ENCODE measurements around the gene GDF9. TPM values are rescaled to one million over a fixed set of nuclear protein-coding genes. Genes with fewer than 3 reads are reported as not detected.
"Not testable (repeated sequence)": the region's sequence is repeated elsewhere in the genome, so short reads cannot be mapped to it uniquely, and the experiment has no call there.

The GDF9 gene
- total RNA-seq, 1 experiment from 2014 or later: 0.42 TPM

DNA sequence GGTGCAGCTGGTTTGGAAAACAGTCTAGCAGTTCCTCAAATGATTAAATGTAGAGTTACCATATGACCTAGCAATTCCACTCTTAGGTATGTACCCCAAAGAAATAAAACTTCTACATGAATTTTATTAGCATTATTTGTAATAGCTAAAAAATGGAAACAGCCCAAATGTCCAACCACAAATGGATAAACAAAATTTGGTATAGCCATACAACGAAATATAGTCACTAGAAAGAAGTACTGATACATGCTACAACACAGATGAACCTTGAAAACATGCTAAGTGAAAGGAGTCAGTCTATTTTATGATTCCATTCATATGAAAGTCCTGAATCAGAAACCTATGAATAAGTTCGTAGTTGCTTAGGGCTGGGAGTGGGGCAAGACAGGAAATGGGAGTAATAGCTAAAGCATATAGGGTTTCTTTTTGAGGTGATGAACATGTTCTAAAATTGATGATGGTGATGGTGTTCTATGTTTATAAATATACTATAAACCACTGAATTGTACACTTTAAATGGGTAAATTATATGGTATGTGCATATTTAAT is 6.3 kb downstream of the GDF9 start (continued):
- TF ChIP-seq, protein P1, sequence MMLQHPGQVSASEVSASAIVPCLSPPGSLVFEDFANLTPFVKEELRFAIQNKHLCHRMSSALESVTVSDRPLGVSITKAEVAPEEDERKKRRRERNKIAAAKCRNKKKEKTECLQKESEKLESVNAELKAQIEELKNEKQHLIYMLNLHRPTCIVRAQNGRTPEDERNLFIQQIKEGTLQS (CRISPR knock-in tag; conservative IDR thresholded peaks at IDR 0.05): no peak
- TF ChIP-seq ETV6 (CRISPR knock-in tag; IDR thresholded peaks at IDR 0.05) (no peak), RELA (CRISPR knock-in tag; IDR thresholded peaks at IDR 0.05; ENCODE audit: borderline replicate concordance) (no peak)
- TF ChIP-seq, protein P2, sequence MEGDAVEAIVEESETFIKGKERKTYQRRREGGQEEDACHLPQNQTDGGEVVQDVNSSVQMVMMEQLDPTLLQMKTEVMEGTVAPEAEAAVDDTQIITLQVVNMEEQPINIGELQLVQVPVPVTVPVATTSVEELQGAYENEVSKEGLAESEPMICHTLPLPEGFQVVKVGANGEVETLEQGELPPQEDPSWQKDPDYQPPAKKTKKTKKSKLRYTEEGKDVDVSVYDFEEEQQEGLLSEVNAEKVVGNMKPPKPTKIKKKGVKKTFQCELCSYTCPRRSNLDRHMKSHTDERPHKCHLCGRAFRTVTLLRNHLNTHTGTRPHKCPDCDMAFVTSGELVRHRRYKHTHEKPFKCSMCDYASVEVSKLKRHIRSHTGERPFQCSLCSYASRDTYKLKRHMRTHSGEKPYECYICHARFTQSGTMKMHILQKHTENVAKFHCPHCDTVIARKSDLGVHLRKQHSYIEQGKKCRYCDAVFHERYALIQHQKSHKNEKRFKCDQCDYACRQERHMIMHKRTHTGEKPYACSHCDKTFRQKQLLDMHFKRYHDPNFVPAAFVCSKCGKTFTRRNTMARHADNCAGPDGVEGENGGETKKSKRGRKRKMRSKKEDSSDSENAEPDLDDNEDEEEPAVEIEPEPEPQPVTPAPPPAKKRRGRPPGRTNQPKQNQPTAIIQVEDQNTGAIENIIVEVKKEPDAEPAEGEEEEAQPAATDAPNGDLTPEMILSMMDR (IDR thresholded peaks at IDR 0.05): no peak

DNA sequence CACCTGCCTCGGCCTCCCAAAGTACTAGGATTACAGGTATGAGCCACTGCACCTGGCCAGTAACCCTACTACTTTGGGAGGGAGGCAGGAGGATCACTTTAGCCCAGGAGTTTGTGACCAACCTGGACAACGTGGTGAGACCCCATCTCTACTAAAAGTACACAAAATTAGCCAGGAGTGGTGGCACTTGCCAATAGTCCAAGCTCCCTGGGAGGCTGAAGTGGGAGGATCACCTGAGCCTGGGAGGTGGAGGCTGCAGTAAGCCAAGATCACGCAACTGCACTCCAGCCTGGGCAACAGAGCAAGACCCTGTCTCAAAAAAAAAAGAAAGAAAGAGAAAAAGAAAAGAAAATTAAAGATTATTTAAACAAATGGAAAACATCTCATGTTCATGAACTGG is 10.3 kb downstream of the GDF9 start:
- no peaks in the 10 kb centered on the region for H3K9me3 Mint-ChIP-seq
- no peak for DNase-seq (ENCODE audit: low spot score)
- H3K27ac Mint-ChIP-seq: no peak overlapping the region
- no peak for ATAC-seq
- H3K4me3 Mint-ChIP-seq: no peak overlapping the region
- H3K4me1 Mint-ChIP-seq: peaks cover 8% of the 10 kb centered on the region
- TF ChIP-seq NFATC4 (CRISPR knock-in tag; IDR thresholded peaks at IDR 0.05): no peak
- TF ChIP-seq ZNF121 (CRISPR knock-in tag; IDR thresholded peaks at IDR 0.05): peak; percentile 54; the same call in 1 of the 2 replicates
- TF ChIP-seq CREB1 (CRISPR knock-in tag; IDR thresholded peaks at IDR 0.05): no peak
- CTCF ChIA-PET: interaction anchor here (1.2 kb wide), 1 partner anchor 28 kb away, joined by 3 read pairs; no protein-coding TSS in a partner anchor
- no peaks in the 10 kb centered on the region for H3K27me3 Mint-ChIP-seq (ENCODE audit: low read depth)
- H3K36me3 Mint-ChIP-seq: no peaks in the 10 kb centered on the region
- POLR2A ChIA-PET: no interaction called here

DNA sequence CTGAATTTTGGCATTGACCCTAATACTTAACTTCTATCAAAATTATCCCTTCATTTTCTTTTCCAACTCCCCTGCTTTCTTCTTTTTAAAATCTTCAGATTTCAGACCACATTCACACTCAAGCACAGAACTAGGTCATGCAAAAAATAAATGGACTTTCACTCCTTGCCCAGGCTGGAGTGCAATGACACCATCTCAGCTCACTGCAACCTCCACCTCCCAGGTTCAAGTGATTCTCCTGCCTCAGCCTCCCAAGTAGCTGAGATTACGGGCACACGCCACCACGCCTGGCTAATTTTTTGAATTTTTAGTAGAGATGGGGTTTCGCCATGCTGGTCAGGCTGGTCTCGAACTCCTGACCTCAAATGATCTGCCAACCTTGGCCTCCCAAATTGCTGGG is 11.3 kb downstream of the GDF9 start:
- CTCF ChIA-PET: interaction anchor here (1.2 to 1.7 kb wide), 6 partner anchors 11 to 393 kb away, joined by 3 to 10 read pairs (median 5); partner anchors contain the start of genes CCNI2, GDF9 and UQCRQ
- not testable (repeated sequence) for H3K4me3 Mint-ChIP-seq; DNase-seq (ENCODE audit: low spot score); ATAC-seq; H3K27ac Mint-ChIP-seq; H3K9me3 Mint-ChIP-seq; H3K27me3 Mint-ChIP-seq (ENCODE audit: low read depth); H3K36me3 Mint-ChIP-seq; H3K4me1 Mint-ChIP-seq
- POLR2A ChIA-PET: interaction anchor here (0.6 kb wide), 1 partner anchor 101 kb away, joined by 3 read pairs; no protein-coding TSS in a partner anchor

DNA sequence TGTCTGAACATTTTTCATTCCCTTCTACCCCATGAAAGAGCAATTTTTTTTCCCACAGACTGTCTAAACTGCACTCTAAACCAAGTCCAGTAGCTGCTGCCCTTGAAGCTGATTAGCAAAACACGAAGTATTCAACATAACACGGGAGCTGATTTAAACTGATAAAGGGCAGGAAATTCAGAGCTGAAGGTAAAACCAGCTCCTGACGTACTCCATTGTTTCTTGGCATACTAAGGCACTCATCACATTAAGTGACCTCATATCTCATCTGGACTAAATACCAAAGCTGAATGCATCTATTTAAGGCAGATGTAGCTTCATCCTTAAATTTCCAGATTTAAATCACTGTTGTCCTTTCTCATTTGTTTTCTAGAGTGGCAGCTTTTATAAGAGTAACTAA is 12.0 kb downstream of the GDF9 start:
- H3K36me3 Mint-ChIP-seq: no peaks in the 10 kb centered on the region
- no peak overlapping the region for H3K4me3 Mint-ChIP-seq
- ATAC-seq (peak; percentile 26; the same call in 1 of the 2 replicates), DNase-seq (ENCODE audit: low spot score) (no peak)
- H3K4me1 Mint-ChIP-seq: peaks cover 8% of the 10 kb centered on the region
- POLR2A ChIA-PET: interaction anchor here (0.6 kb wide), 1 partner anchor 101 kb away, joined by 3 read pairs; no protein-coding TSS in a partner anchor
- CTCF ChIA-PET: interaction anchor here (0.6 to 1.7 kb wide), 10 partner anchors 11 to 444 kb away, joined by 3 to 10 read pairs (median 4); partner anchors contain the start of genes CCNI2, GDF9 and UQCRQ
- H3K27ac Mint-ChIP-seq: peak overlapping the region; percentile 90
- no peaks in the 10 kb centered on the region for H3K27me3 Mint-ChIP-seq (ENCODE audit: low read depth)
- TF ChIP-seq ETV6 (CRISPR knock-in tag; IDR thresholded peaks at IDR 0.05): no peak
- TF ChIP-seq NR1H2 (CRISPR knock-in tag; IDR thresholded peaks at IDR 0.05): no peak
- TF ChIP-seq, protein P3, sequence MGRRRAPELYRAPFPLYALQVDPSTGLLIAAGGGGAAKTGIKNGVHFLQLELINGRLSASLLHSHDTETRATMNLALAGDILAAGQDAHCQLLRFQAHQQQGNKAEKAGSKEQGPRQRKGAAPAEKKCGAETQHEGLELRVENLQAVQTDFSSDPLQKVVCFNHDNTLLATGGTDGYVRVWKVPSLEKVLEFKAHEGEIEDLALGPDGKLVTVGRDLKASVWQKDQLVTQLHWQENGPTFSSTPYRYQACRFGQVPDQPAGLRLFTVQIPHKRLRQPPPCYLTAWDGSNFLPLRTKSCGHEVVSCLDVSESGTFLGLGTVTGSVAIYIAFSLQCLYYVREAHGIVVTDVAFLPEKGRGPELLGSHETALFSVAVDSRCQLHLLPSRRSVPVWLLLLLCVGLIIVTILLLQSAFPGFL (CRISPR knock-in tag; IDR thresholded peaks at IDR 0.05; ENCODE audit: borderline replicate concordance): no peak
- no peak for TF ChIP-seq HMGA2 (CRISPR knock-in tag; IDR thresholded peaks at IDR 0.05)
- TF ChIP-seq, protein P4, sequence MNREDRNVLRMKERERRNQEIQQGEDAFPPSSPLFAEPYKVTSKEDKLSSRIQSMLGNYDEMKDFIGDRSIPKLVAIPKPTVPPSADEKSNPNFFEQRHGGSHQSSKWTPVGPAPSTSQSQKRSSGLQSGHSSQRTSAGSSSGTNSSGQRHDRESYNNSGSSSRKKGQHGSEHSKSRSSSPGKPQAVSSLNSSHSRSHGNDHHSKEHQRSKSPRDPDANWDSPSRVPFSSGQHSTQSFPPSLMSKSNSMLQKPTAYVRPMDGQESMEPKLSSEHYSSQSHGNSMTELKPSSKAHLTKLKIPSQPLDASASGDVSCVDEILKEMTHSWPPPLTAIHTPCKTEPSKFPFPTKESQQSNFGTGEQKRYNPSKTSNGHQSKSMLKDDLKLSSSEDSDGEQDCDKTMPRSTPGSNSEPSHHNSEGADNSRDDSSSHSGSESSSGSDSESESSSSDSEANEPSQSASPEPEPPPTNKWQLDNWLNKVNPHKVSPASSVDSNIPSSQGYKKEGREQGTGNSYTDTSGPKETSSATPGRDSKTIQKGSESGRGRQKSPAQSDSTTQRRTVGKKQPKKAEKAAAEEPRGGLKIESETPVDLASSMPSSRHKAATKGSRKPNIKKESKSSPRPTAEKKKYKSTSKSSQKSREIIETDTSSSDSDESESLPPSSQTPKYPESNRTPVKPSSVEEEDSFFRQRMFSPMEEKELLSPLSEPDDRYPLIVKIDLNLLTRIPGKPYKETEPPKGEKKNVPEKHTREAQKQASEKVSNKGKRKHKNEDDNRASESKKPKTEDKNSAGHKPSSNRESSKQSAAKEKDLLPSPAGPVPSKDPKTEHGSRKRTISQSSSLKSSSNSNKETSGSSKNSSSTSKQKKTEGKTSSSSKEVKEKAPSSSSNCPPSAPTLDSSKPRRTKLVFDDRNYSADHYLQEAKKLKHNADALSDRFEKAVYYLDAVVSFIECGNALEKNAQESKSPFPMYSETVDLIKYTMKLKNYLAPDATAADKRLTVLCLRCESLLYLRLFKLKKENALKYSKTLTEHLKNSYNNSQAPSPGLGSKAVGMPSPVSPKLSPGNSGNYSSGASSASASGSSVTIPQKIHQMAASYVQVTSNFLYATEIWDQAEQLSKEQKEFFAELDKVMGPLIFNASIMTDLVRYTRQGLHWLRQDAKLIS (CRISPR knock-in tag; IDR thresholded peaks at IDR 0.05; ENCODE audit: borderline replicate concordance): no peak
- TF ChIP-seq SMAD3 (CRISPR knock-in tag; IDR thresholded peaks at IDR 0.05; ENCODE audit: borderline replicate concordance): no peak
- TF ChIP-seq, protein P5, sequence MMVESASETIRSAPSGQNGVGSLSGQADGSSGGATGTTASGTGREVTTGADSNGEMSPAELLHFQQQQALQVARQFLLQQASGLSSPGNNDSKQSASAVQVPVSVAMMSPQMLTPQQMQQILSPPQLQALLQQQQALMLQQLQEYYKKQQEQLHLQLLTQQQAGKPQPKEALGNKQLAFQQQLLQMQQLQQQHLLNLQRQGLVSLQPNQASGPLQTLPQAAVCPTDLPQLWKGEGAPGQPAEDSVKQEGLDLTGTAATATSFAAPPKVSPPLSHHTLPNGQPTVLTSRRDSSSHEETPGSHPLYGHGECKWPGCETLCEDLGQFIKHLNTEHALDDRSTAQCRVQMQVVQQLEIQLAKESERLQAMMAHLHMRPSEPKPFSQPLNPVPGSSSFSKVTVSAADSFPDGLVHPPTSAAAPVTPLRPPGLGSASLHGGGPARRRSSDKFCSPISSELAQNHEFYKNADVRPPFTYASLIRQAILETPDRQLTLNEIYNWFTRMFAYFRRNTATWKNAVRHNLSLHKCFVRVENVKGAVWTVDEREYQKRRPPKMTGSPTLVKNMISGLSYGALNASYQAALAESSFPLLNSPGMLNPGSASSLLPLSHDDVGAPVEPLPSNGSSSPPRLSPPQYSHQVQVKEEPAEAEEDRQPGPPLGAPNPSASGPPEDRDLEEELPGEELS (CRISPR knock-in tag; IDR thresholded peaks at IDR 0.05): no peak
- TF ChIP-seq, protein P6, sequence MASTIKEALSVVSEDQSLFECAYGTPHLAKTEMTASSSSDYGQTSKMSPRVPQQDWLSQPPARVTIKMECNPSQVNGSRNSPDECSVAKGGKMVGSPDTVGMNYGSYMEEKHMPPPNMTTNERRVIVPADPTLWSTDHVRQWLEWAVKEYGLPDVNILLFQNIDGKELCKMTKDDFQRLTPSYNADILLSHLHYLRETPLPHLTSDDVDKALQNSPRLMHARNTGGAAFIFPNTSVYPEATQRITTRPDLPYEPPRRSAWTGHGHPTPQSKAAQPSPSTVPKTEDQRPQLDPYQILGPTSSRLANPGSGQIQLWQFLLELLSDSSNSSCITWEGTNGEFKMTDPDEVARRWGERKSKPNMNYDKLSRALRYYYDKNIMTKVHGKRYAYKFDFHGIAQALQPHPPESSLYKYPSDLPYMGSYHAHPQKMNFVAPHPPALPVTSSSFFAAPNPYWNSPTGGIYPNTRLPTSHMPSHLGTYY (CRISPR knock-in tag; IDR thresholded peaks at IDR 0.05): no peak
- TF ChIP-seq PRRX2 (CRISPR knock-in tag; IDR thresholded peaks at IDR 0.05): no peak
- TF ChIP-seq, protein P7, sequence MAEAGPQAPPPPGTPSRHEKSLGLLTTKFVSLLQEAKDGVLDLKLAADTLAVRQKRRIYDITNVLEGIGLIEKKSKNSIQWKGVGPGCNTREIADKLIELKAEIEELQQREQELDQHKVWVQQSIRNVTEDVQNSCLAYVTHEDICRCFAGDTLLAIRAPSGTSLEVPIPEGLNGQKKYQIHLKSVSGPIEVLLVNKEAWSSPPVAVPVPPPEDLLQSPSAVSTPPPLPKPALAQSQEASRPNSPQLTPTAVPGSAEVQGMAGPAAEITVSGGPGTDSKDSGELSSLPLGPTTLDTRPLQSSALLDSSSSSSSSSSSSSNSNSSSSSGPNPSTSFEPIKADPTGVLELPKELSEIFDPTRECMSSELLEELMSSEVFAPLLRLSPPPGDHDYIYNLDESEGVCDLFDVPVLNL (CRISPR knock-in tag; IDR thresholded peaks at IDR 0.05; ENCODE audit: borderline replicate concordance, low read depth): no peak
- TF ChIP-seq IRF2 (CRISPR knock-in tag; IDR thresholded peaks at IDR 0.05; ENCODE audit: borderline replicate concordance, low read depth): no peak
- H3K9me3 Mint-ChIP-seq: no peaks in the 10 kb centered on the region
